Measurements from ENCODE around the gene LSM12. TPM values are rescaled to one million over a fixed set of nuclear protein-coding genes. Genes with fewer than 3 reads are reported as not detected.

The LSM12 gene
- total RNA-seq, 4 donors from 2014 or later: 27.8 to 44.6 (median 33.3) TPM

DNA sequence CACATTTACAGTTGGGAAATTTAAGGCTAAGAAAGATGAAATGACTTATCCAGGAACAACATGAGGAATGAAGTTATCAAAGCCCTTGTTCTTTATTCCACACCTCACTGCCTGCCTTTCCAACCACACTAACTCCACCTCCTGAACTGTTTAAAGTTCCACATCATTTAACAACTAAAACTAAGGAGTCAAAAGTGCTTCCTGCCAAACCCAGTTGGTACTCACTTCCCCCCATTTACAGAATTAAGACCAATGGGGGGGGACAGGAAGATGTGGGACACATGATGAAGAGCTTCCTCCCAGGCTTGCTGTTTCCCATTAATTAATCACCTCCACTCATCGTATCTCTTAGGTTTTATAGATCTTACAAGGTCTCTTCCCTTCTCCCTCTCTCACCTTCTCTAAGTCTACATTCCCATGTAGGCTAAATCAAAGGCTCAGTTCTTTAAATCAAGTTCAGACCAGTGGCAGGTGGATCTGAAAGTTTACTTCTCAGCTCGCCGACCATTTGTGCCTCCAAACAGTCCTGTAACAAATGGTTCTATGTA, 32.5 kb downstream of the LSM12 start:
- Histone ChIP-seq H3K36me3 (peaks cover 38% of the 10 kb centered on the region), H3K27me3 (no peaks in the 10 kb centered on the region), H3K4me1 (no peaks in the 10 kb centered on the region), H3K9me3 (no peaks in the 10 kb centered on the region), H3K4me3 (no peak overlapping the region), H3K27ac (no peak overlapping the region)
- TF ChIP-seq, protein P1, sequence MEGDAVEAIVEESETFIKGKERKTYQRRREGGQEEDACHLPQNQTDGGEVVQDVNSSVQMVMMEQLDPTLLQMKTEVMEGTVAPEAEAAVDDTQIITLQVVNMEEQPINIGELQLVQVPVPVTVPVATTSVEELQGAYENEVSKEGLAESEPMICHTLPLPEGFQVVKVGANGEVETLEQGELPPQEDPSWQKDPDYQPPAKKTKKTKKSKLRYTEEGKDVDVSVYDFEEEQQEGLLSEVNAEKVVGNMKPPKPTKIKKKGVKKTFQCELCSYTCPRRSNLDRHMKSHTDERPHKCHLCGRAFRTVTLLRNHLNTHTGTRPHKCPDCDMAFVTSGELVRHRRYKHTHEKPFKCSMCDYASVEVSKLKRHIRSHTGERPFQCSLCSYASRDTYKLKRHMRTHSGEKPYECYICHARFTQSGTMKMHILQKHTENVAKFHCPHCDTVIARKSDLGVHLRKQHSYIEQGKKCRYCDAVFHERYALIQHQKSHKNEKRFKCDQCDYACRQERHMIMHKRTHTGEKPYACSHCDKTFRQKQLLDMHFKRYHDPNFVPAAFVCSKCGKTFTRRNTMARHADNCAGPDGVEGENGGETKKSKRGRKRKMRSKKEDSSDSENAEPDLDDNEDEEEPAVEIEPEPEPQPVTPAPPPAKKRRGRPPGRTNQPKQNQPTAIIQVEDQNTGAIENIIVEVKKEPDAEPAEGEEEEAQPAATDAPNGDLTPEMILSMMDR (IDR thresholded peaks at IDR 0.05): no peak
- TF ChIP-seq POLR2AphosphoS5 (IDR thresholded peaks at IDR 0.05) (no peak), EP300 (IDR thresholded peaks at IDR 0.05) (no peak), POLR2A (IDR thresholded peaks at IDR 0.05) (no peak)
- no peak for DNase-seq (ENCODE audit: low spot score in 2 of 2)
- 76% methylated on average over 3 of the region's 3 CpGs for WGBS

DNA sequence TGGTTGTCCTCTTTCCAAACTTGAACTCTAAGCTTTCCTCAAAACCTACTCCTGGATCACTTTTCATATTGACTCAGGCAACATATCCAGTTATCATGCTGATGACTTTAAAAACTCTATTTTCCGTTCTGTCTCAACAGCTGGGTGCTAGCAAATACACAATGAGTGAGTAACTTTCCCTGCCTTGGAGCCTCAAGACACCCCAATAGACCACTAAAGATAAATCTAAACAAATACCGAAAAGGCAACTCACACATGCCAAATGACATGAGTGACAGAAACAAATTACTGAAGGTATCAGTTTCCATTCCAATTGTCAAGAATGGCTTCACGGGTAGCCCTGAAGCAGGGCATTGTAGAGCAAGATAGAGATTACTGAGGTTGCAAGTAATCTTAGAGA, 36.0 kb downstream of the LSM12 start:
- Histone ChIP-seq H3K36me3 (peaks cover 22% of the 10 kb centered on the region), H3K4me3 (no peak overlapping the region), H3K27ac (no peak overlapping the region), H3K4me1 (no peaks in the 10 kb centered on the region), H3K27me3 (no peaks in the 10 kb centered on the region), H3K9me3 (no peaks in the 10 kb centered on the region)
- TF ChIP-seq POLR2AphosphoS5 (IDR thresholded peaks at IDR 0.05) (no peak), POLR2A (IDR thresholded peaks at IDR 0.05) (no peak)
- TF ChIP-seq, protein P1 (IDR thresholded peaks at IDR 0.05): no peak
- WGBS: 96% methylated on average over 3 of the region's 3 CpGs
- DNase-seq (ENCODE audit: low spot score in 2 of 2): no peak

GRCh38 chr17:44029736-44030135, 36.7 kb downstream of the LSM12 start:
- Histone ChIP-seq H3K4me3 (no peak overlapping the region), H3K9me3 (no peaks in the 10 kb centered on the region), H3K27ac (no peak overlapping the region), H3K27me3 (no peaks in the 10 kb centered on the region), H3K4me1 (no peaks in the 10 kb centered on the region), H3K36me3 (peaks cover 22% of the 10 kb centered on the region)
- no peak for DNase-seq (ENCODE audit: low spot score in 2 of 2)
- TF ChIP-seq POLR2A (IDR thresholded peaks at IDR 0.05): no peak
- TF ChIP-seq POLR2AphosphoS5 (IDR thresholded peaks at IDR 0.05): no peak
- TF ChIP-seq EP300 (IDR thresholded peaks at IDR 0.05): no peak
- TF ChIP-seq, protein P1 (IDR thresholded peaks at IDR 0.05): no peak
- WGBS: 85% methylated on average over 5 of the region's 5 CpGs

GRCh38 chr17:44024853-44025252, 41.6 kb downstream of the LSM12 start:
- no peaks in the 10 kb centered on the region for H3K9me3 ChIP-seq

GRCh38 chr17:44024271-44024663, 42.2 kb downstream of the LSM12 start:
- TF ChIP-seq, protein P1 (IDR thresholded peaks at IDR 0.05): no peak
- no peaks in the 10 kb centered on the region for H3K27me3 ChIP-seq
- no peaks in the 10 kb centered on the region for H3K4me1 ChIP-seq
- 75% methylated on average over 5 of the region's 6 CpGs for WGBS
- H3K4me3 ChIP-seq: no peak overlapping the region
- H3K27ac ChIP-seq: no peak overlapping the region
- peaks cover 16% of the 10 kb centered on the region for H3K36me3 ChIP-seq
- no peak for DNase-seq (ENCODE audit: low spot score in 2 of 2)
- H3K9me3 ChIP-seq: no peaks in the 10 kb centered on the region

More at GRCh38 chr17:44024853-44025252, 41.6 kb downstream of the LSM12 start:
- no peak for DNase-seq (ENCODE audit: low spot score in 2 of 2)
- no peaks in the 10 kb centered on the region for H3K4me1 ChIP-seq
- H3K27ac ChIP-seq: no peak overlapping the region
- H3K27me3 ChIP-seq: no peaks in the 10 kb centered on the region
- no peak overlapping the region for H3K4me3 ChIP-seq
- WGBS: 90% methylated on average over 4 of the region's 4 CpGs
- H3K36me3 ChIP-seq: peaks cover 16% of the 10 kb centered on the region
- TF ChIP-seq POLR2A (IDR thresholded peaks at IDR 0.05) (no peak), POLR2AphosphoS5 (IDR thresholded peaks at IDR 0.05) (no peak), EP300 (IDR thresholded peaks at IDR 0.05) (no peak)
- TF ChIP-seq, protein P1 (IDR thresholded peaks at IDR 0.05): no peak

Data from suprapubic skin (tissue), 4 donors.